ENCODE data around the gene SLC2A4.

SLC2A4 gene

DNA sequence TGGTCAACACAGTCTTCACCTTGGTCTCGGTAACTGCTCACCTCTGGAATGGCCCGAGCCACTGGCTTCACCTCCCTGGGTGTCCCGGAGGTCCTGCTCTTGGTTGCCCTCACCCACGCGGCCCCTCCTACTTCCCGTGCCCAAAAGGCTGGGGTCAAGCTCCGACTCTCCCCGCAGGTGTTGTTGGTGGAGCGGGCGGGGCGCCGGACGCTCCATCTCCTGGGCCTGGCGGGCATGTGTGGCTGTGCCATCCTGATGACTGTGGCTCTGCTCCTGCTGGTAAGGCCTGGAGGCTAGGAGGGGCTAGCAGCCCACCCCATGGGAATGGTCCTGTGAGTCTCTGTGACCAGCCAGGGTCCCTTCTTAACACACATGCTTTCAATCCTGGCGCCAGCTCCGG is 3.4 kb downstream of the SLC2A4 start:
- TF ChIP-seq GABPA (IDR thresholded peaks at IDR 0.05; ENCODE audit: low read depth) (no peak), REST (IDR thresholded peaks at IDR 0.05; ENCODE audit: insufficient replicate concordance, low read depth) (no peak), SPI1 (IDR thresholded peaks at IDR 0.05; ENCODE audit: borderline replicate concordance, low read depth) (no peak), POLR2AphosphoS5 (IDR thresholded peaks at IDR 0.05; ENCODE audit: low read depth) (no peak), CTCF (IDR thresholded peaks at IDR 0.05; ENCODE audit: insufficient read depth, low read length) (no peak)
- DNase-seq (ENCODE audit: low read depth in 1 of 2, low spot score in 1 of 2) = no peak
- no peaks in the 10 kb centered on the region for H3K27me3 ChIP-seq (ENCODE audit: insufficient read depth, poor library complexity, severe bottlenecking)

GRCh38 chr17:7285679-7286078 is 4.2 kb downstream of the SLC2A4 start:
- Histone ChIP-seq H3K27me3 (ENCODE audit: insufficient read depth, poor library complexity, severe bottlenecking) (no peaks in the 10 kb centered on the region), H3K27ac (replicated peaks) (no peak overlapping the region), H3K4me3 (replicated peaks; ENCODE audit: insufficient read depth, low read length) (no peak overlapping the region)
- TF ChIP-seq REST (IDR thresholded peaks at IDR 0.05; ENCODE audit: insufficient replicate concordance, low read depth) (no peak), SPI1 (IDR thresholded peaks at IDR 0.05; ENCODE audit: borderline replicate concordance, low read depth) (no peak), CTCF (IDR thresholded peaks at IDR 0.05; ENCODE audit: insufficient read depth, low read length) (no peak), GABPA (IDR thresholded peaks at IDR 0.05; ENCODE audit: low read depth) (no peak), POLR2AphosphoS5 (IDR thresholded peaks at IDR 0.05; ENCODE audit: low read depth) (no peak)
- DNase-seq (ENCODE audit: low read depth in 1 of 2, low spot score in 1 of 2) = no peak

More for the DNA sequence above, 3.4 kb downstream of the SLC2A4 start:
- Histone ChIP-seq H3K27ac (replicated peaks) (no peak overlapping the region), H3K4me3 (replicated peaks; ENCODE audit: insufficient read depth, low read length) (no peak overlapping the region)

GRCh38 chr17:7289256-7290032 is 7.9 kb downstream of the SLC2A4 start:
- Histone ChIP-seq H3K27me3 (ENCODE audit: insufficient read depth, poor library complexity, severe bottlenecking) (no peaks in the 10 kb centered on the region), H3K4me3 (replicated peaks; ENCODE audit: insufficient read depth, low read length) (no peak overlapping the region), H3K27ac (replicated peaks) (no peak overlapping the region)
- TF ChIP-seq POLR2AphosphoS5 (IDR thresholded peaks at IDR 0.05; ENCODE audit: low read depth) (no peak), SPI1 (IDR thresholded peaks at IDR 0.05; ENCODE audit: borderline replicate concordance, low read depth) (no peak), REST (IDR thresholded peaks at IDR 0.05; ENCODE audit: insufficient replicate concordance, low read depth) (no peak), GABPA (IDR thresholded peaks at IDR 0.05; ENCODE audit: low read depth) (no peak), CTCF (IDR thresholded peaks at IDR 0.05; ENCODE audit: insufficient read depth, low read length) (no peak)
- DNase-seq (ENCODE audit: low read depth in 1 of 2, low spot score in 1 of 2) = no peak

Data from HL-60 (cell line).